ENCODE measurements around the gene MYO5C. TPM values are rescaled to one million over a fixed set of nuclear protein-coding genes. Genes with fewer than 3 reads are reported as not detected.
"Not testable (repeated sequence)": the region's sequence is repeated elsewhere in the genome, so short reads cannot be mapped to it uniquely, and the experiment has no call there.

MYO5C gene
- total RNA-seq, 2 experiments from 2014 or later: 1.6 to 1.9 TPM

- Mint-ChIP-seq H3K27me3 (peaks cover 6% of the 10 kb centered on the region), H3K4me3 (peak overlapping the region; percentile 90), H3K36me3 (peaks cover 3% of the 10 kb centered on the region), H3K4me1 (peaks cover 28% of the 10 kb centered on the region), H3K9me3 (no peaks in the 10 kb centered on the region), H3K27ac (peak overlapping the region; percentile 92)
- POLR2A ChIA-PET: interaction anchor here (0.8 to 2.9 kb wide), 17 partner anchors 8 to 499 kb away, joined by 3 to 23 read pairs (median 5); partner anchors contain the start of genes ATOSA, LEO1 and TMOD3
- ATAC-seq (ENCODE audit: low read depth): peak; percentile 86
- DNase-seq: peak; percentile 93
Observed at GRCh38 chr15:52179278-52180195, 116.1 kb downstream of the MYO5C start.

- H3K36me3 Mint-ChIP-seq: peaks cover 3% of the 10 kb centered on the region
- H3K27me3 Mint-ChIP-seq: peaks cover 6% of the 10 kb centered on the region
- H3K4me3 Mint-ChIP-seq: peak overlapping the region; percentile 90
- peaks cover 31% of the 10 kb centered on the region for H3K4me1 Mint-ChIP-seq
- POLR2A ChIA-PET: interaction anchor here (0.6 to 2.9 kb wide), 13 partner anchors 8 to 441 kb away, joined by 3 to 23 read pairs (median 5); partner anchors contain the start of genes LEO1 and LYSMD2
- ATAC-seq (ENCODE audit: low read depth) (no peak), DNase-seq (no peak)
- H3K27ac Mint-ChIP-seq: peak overlapping the region; percentile 89
- H3K9me3 Mint-ChIP-seq: no peaks in the 10 kb centered on the region
Observed at GRCh38 chr15:52178765-52179164, 116.8 kb downstream of the MYO5C start.

GRCh38 chr15:52172869-52173268 lies 122.7 kb downstream of the MYO5C start:
- Mint-ChIP-seq H3K36me3 (peaks cover 17% of the 10 kb centered on the region), H3K4me1 (peaks cover 26% of the 10 kb centered on the region), H3K4me3 (no peak overlapping the region), H3K27ac (no peak overlapping the region), H3K27me3 (no peaks in the 10 kb centered on the region), H3K9me3 (peaks cover 3% of the 10 kb centered on the region)
- DNase-seq: no peak
- POLR2A ChIA-PET: interaction anchor here (0.6 kb wide), 1 partner anchor 15 kb away, joined by 3 read pairs; no protein-coding TSS in a partner anchor
- no peak for ATAC-seq (ENCODE audit: low read depth)

- POLR2A ChIA-PET: interaction anchor here (2.0 kb wide), 1 partner anchor 8 kb away, joined by 13 read pairs; no protein-coding TSS in a partner anchor
- peaks cover 3% of the 10 kb centered on the region for H3K9me3 Mint-ChIP-seq
- ATAC-seq (ENCODE audit: low read depth) (no peak), DNase-seq (no peak)
- no peak overlapping the region for H3K27ac Mint-ChIP-seq
- H3K27me3 Mint-ChIP-seq: no peaks in the 10 kb centered on the region
- no peak overlapping the region for H3K4me3 Mint-ChIP-seq
- H3K36me3 Mint-ChIP-seq: peaks cover 16% of the 10 kb centered on the region
- H3K4me1 Mint-ChIP-seq: peaks cover 26% of the 10 kb centered on the region
Observed at GRCh38 chr15:52171807-52172206, 123.8 kb downstream of the MYO5C start.

GRCh38 chr15:52171386-52171785 lies 124.2 kb downstream of the MYO5C start:
- H3K4me1 Mint-ChIP-seq: peaks cover 25% of the 10 kb centered on the region
- ATAC-seq (ENCODE audit: low read depth) (peak; percentile 89), DNase-seq (no peak)
- H3K27ac Mint-ChIP-seq: peak overlapping the region; percentile 37
- POLR2A ChIA-PET: interaction anchor here (0.7 to 2.0 kb wide), 2 partner anchors 8 to 13 kb away, joined by 3 to 13 read pairs; no protein-coding TSS in a partner anchor
- peaks cover 3% of the 10 kb centered on the region for H3K9me3 Mint-ChIP-seq
- H3K4me3 Mint-ChIP-seq: peak overlapping the region; percentile 49
- peaks cover 19% of the 10 kb centered on the region for H3K36me3 Mint-ChIP-seq
- H3K27me3 Mint-ChIP-seq: no peaks in the 10 kb centered on the region

GRCh38 chr15:52170199-52170598 lies 125.4 kb downstream of the MYO5C start:
- H3K27ac Mint-ChIP-seq; ATAC-seq (ENCODE audit: low read depth): not testable (repeated sequence)

GRCh38 chr15:52165494-52166131 lies 130.0 kb downstream of the MYO5C start:
- H3K27me3 Mint-ChIP-seq; ATAC-seq (ENCODE audit: low read depth); DNase-seq; H3K9me3 Mint-ChIP-seq; H3K4me3 Mint-ChIP-seq; POLR2A ChIA-PET; H3K27ac Mint-ChIP-seq: not testable (repeated sequence)
- Mint-ChIP-seq H3K36me3 (peaks cover 13% of the 10 kb centered on the region), H3K4me1 (peaks cover 18% of the 10 kb centered on the region)

More at GRCh38 chr15:52170199-52170598, 125.4 kb downstream of the MYO5C start:
- not testable (repeated sequence) for H3K4me3 Mint-ChIP-seq, H3K27me3 Mint-ChIP-seq, H3K9me3 Mint-ChIP-seq, DNase-seq
- Mint-ChIP-seq H3K36me3 (peaks cover 17% of the 10 kb centered on the region), H3K4me1 (peaks cover 23% of the 10 kb centered on the region)
- POLR2A ChIA-PET: interaction anchor here (0.7 to 2.0 kb wide), 2 partner anchors 9 to 28 kb away, joined by 3 to 13 read pairs; no protein-coding TSS in a partner anchor

GRCh38 chr15:52164631-52165265 lies 130.9 kb downstream of the MYO5C start:
- Mint-ChIP-seq H3K27ac (no peak overlapping the region), H3K27me3 (no peaks in the 10 kb centered on the region), H3K4me3 (no peak overlapping the region), H3K9me3 (peaks cover 1% of the 10 kb centered on the region), H3K4me1 (peaks cover 12% of the 10 kb centered on the region), H3K36me3 (peaks cover 12% of the 10 kb centered on the region)
- ATAC-seq (ENCODE audit: low read depth) (peak; percentile 58), DNase-seq (no peak)
- POLR2A ChIA-PET: no interaction called here

- H3K27ac Mint-ChIP-seq: no peak overlapping the region
- H3K9me3 Mint-ChIP-seq: no peaks in the 10 kb centered on the region
- peaks cover 10% of the 10 kb centered on the region for H3K4me1 Mint-ChIP-seq
- H3K36me3 Mint-ChIP-seq: peaks cover 14% of the 10 kb centered on the region
- POLR2A ChIA-PET: no interaction called here
- H3K27me3 Mint-ChIP-seq: no peaks in the 10 kb centered on the region
- no peak overlapping the region for H3K4me3 Mint-ChIP-seq
- peak; percentile 33 for ATAC-seq (ENCODE audit: low read depth)
- no peak for DNase-seq
Observed at GRCh38 chr15:52163321-52164190, 132.0 kb downstream of the MYO5C start.

- H3K27ac Mint-ChIP-seq: no peak overlapping the region
- POLR2A ChIA-PET: no interaction called here
- no peaks in the 10 kb centered on the region for H3K9me3 Mint-ChIP-seq
- H3K4me3 Mint-ChIP-seq: no peak overlapping the region
- H3K4me1 Mint-ChIP-seq: peaks cover 10% of the 10 kb centered on the region
- no peaks in the 10 kb centered on the region for H3K27me3 Mint-ChIP-seq
- peaks cover 11% of the 10 kb centered on the region for H3K36me3 Mint-ChIP-seq
- DNase-seq: no peak
- no peak for ATAC-seq (ENCODE audit: low read depth)
Observed at GRCh38 chr15:52162876-52163275, 132.7 kb downstream of the MYO5C start.

GRCh38 chr15:52162260-52162659 lies 133.3 kb downstream of the MYO5C start:
- H3K27ac Mint-ChIP-seq: no peak overlapping the region
- H3K36me3 Mint-ChIP-seq: peaks cover 11% of the 10 kb centered on the region
- no peak overlapping the region for H3K4me3 Mint-ChIP-seq
- ATAC-seq (ENCODE audit: low read depth) (no peak), DNase-seq (no peak)
- H3K9me3 Mint-ChIP-seq: no peaks in the 10 kb centered on the region
- no peaks in the 10 kb centered on the region for H3K27me3 Mint-ChIP-seq
- H3K4me1 Mint-ChIP-seq: peaks cover 10% of the 10 kb centered on the region
- POLR2A ChIA-PET: no interaction called here

GRCh38 chr15:52161406-52161966 lies 134.1 kb downstream of the MYO5C start:
- POLR2A ChIA-PET: no interaction called here
- DNase-seq (no peak), ATAC-seq (ENCODE audit: low read depth) (no peak)
- peaks cover 9% of the 10 kb centered on the region for H3K4me1 Mint-ChIP-seq
- H3K27ac Mint-ChIP-seq: no peak overlapping the region
- no peaks in the 10 kb centered on the region for H3K9me3 Mint-ChIP-seq
- H3K4me3 Mint-ChIP-seq: no peak overlapping the region
- H3K27me3 Mint-ChIP-seq: no peaks in the 10 kb centered on the region
- H3K36me3 Mint-ChIP-seq: peaks cover 7% of the 10 kb centered on the region

All from activated naive CD8-positive, alpha-beta T cell treated with anti-CD3 and anti-CD28 coated beads, Interleukin-2, amount 10 ng/mL, durations not matched to agents 7 days and 5 days (primary cell).